Ishikawa (cell line): ENCODE data around the gene ZSWIM9.

Experiments
- CEBPB ChIP-seq: IDR thresholded peaks from 2 replicates; pipeline ENCODE4 v1.6.1; 2012
- CREB1 ChIP-seq: IDR thresholded peaks from 2 replicates; pipeline ENCODE4 v1.6.1; 2012; ENCODE audit warnings: low read depth
- EGR1 ChIP-seq: IDR thresholded peaks from 2 replicates; pipeline ENCODE4 v1.6.1; 2012
- EP300 ChIP-seq: IDR thresholded peaks from 2 replicates; pipeline ENCODE4 v1.6.1; 2012; ENCODE audit warnings: borderline replicate concordance
- NFIC ChIP-seq: IDR thresholded peaks from 2 replicates; pipeline ENCODE4 v1.6.1; 2012
- REST ChIP-seq: IDR thresholded peaks from 2 replicates; pipeline ENCODE4 v1.6.1; 2012; ENCODE audit warnings: low read depth, mild to moderate bottlenecking
- TAF1 ChIP-seq: IDR thresholded peaks from 2 replicates; pipeline ENCODE4 v1.6.1; 2012; ENCODE audit warnings: low read depth, mild to moderate bottlenecking
- TEAD4 ChIP-seq: IDR thresholded peaks from 2 replicates; pipeline ENCODE4 v1.6.1; 2012
- YY1 ChIP-seq: IDR thresholded peaks from 2 replicates; pipeline ENCODE4 v1.6.1; 2012; ENCODE audit warnings: low read depth
- ZBTB7A ChIP-seq: IDR thresholded peaks from 2 replicates; pipeline ENCODE4 v1.6.1; 2012; ENCODE audit warnings: low read depth

GRCh38 chr19:48190288-48190884 is 19.9 kb downstream of the ZSWIM9 start:
- no peak for TF ChIP-seq REST
- no peak for TF ChIP-seq YY1
- TF ChIP-seq EP300 = no peak
- no peak for TF ChIP-seq EGR1
- TF ChIP-seq CREB1 = no peak
- TF ChIP-seq TAF1 = no peak
- TF ChIP-seq NFIC = peak; percentile 76
- no peak for TF ChIP-seq TEAD4
- TF ChIP-seq ZBTB7A = no peak
- TF ChIP-seq CEBPB = no peak
